ENCODE results near the gene FKBP2.

- TF ChIP-seq CTCF (IDR thresholded peaks at IDR 0.05; ENCODE audit: low read length) (no peak), EZH2 (IDR thresholded peaks at IDR 0.05; ENCODE audit: borderline replicate concordance, low read length) (no peak)
Measured at GRCh38 chr11:64229744-64230170, 11.1 kb upstream of the FKBP2 start.

All from OCI-LY1 (cell line).